GM23338 (cell line): ENCODE measurements around the gene CACNA1H. TPM values are rescaled to one million over a fixed set of nuclear protein-coding genes. Genes with fewer than 3 reads are reported as not detected.

Source experiments
- ATAC-seq: fragments of 200-7000 bp; cut with Tn5 transposase; 3 replicates; pipeline ENCODE4 v1.9.1; 2020
- DNase-seq: peaks from one replicate; pipeline ENCODE4 v3.0.0-alpha.2; 2015; ENCODE audit warnings: low spot score
- H2AFZ ChIP-seq: fragments of 200-600 bp; sonication (generic); 2 replicates; pipeline ENCODE4 v1.8.0; 2016; ENCODE audit warnings: antibody characterized with exemption, mild to moderate bottlenecking, moderate library complexity
- H3F3A ChIP-seq: fragments of 200-600 bp; sonication (generic); replicated peaks from 2 replicates; pipeline ENCODE4 v1.8.0; 2017; ENCODE audit warnings: antibody characterized with exemption, mixed run types, low read depth
- H3K27ac ChIP-seq: fragments of 200-600 bp; sonication (generic); 2 replicates; pipeline ENCODE4 v1.6.1; 2016; ENCODE audit warnings: low read depth
- H3K27me3 ChIP-seq: fragments of 200-600 bp; sonication (generic); 2 replicates; pipeline ENCODE4 v1.8.0; 2016; ENCODE audit warnings: mild to moderate bottlenecking, mixed run types, moderate library complexity; ENCODE audit not compliant: insufficient read depth
- H3K36me3 ChIP-seq: fragments of 200-600 bp; sonication (generic); 2 replicates; pipeline ENCODE4 v1.8.0; 2016; ENCODE audit warnings: mild to moderate bottlenecking; ENCODE audit not compliant: insufficient read depth
- H3K4me1 ChIP-seq: fragments of 200-600 bp; sonication (generic); 2 replicates; pipeline ENCODE4 v1.8.0; 2016; ENCODE audit warnings: mild to moderate bottlenecking, moderate library complexity; ENCODE audit not compliant: insufficient read depth
- H3K4me2 ChIP-seq: fragments of 200-600 bp; sonication (generic); 2 replicates; pipeline ENCODE4 v1.7.1; 2017; ENCODE audit warnings: mixed run types
- H3K4me3 ChIP-seq: fragments of 200-600 bp; sonication (generic); 2 replicates; pipeline ENCODE4 v1.6.1; 2016; ENCODE audit warnings: mixed run types
- H3K79me2 ChIP-seq: fragments of 200-600 bp; sonication (generic); replicated peaks from 2 replicates; pipeline ENCODE4 v1.8.0; 2017; ENCODE audit warnings: mild to moderate bottlenecking; ENCODE audit not compliant: insufficient read depth
- H3K9me2 ChIP-seq: fragments of 200-600 bp; sonication (generic); 2 replicates; pipeline ENCODE4 v1.8.0; 2017; ENCODE audit not compliant: insufficient read depth
- H4K20me1 ChIP-seq: fragments of 200-600 bp; sonication (generic); replicated peaks from 2 replicates; pipeline ENCODE4 v1.8.0; 2017; ENCODE audit warnings: mild to moderate bottlenecking; ENCODE audit not compliant: insufficient read depth
- H3K27ac Mint-ChIP-seq: 2 replicates; pipeline ENCODE4 v1.8.0; 2020; ENCODE audit warnings: inconsistent platforms, mild to moderate bottlenecking, moderate library complexity, mixed read lengths
- H3K27me3 Mint-ChIP-seq: 3 replicates; pipeline ENCODE4 v1.8.0; 2022; ENCODE audit warnings: low read depth, mild to moderate bottlenecking, moderate library complexity, mixed read lengths, inconsistent platforms; ENCODE audit not compliant: insufficient read depth, poor library complexity
- H3K36me3 Mint-ChIP-seq: 3 replicates; pipeline ENCODE4 v1.8.0; 2021; ENCODE audit warnings: low read depth, mild to moderate bottlenecking, inconsistent platforms, moderate library complexity, mixed read lengths
- H3K4me1 Mint-ChIP-seq: 3 replicates; pipeline ENCODE4 v1.8.0; 2020; ENCODE audit warnings: mild to moderate bottlenecking, inconsistent platforms, mixed read lengths
- H3K4me3 Mint-ChIP-seq: 3 replicates; pipeline ENCODE4 v1.8.0; 2021; ENCODE audit warnings: moderate library complexity, mild to moderate bottlenecking, inconsistent platforms, mixed read lengths
- H3K9me3 Mint-ChIP-seq: 3 replicates; pipeline ENCODE4 v1.8.0; 2020; ENCODE audit warnings: moderate library complexity, mild to moderate bottlenecking, inconsistent platforms, mixed read lengths
- CREB1 ChIP-seq: fragments of 250-450 bp; sonication (Bioruptor Pico); IDR thresholded peaks from 2 replicates; pipeline ENCODE4 v1.5.0; 2020; ENCODE audit warnings: low read depth, mild to moderate bottlenecking, moderate library complexity
- EZH2 ChIP-seq: fragments of 200-600 bp; sonication (generic); IDR thresholded peaks from one replicate; pipeline ENCODE4 v1.8.0; 2017; ENCODE audit warnings: antibody characterized with exemption, mild to moderate bottlenecking, low read depth; ENCODE audit not compliant: unreplicated experiment
- EZH2phosphoT487 ChIP-seq: fragments of 200-600 bp; sonication (generic); IDR thresholded peaks from one replicate; pipeline ENCODE4 v1.8.1; 2018; ENCODE audit warnings: antibody characterized with exemption; ENCODE audit not compliant: unreplicated experiment
- JUNB ChIP-seq: IDR thresholded peaks from one replicate; pipeline ENCODE4 v1.6.1; 2016; ENCODE audit warnings: antibody characterized with exemption; ENCODE audit not compliant: unreplicated experiment
- NANOG ChIP-seq: IDR thresholded peaks from 2 replicates; pipeline ENCODE4 v1.6.1; 2016; ENCODE audit warnings: antibody characterized with exemption, borderline replicate concordance
- POLR2AphosphoS5 ChIP-seq: IDR thresholded peaks from 2 replicates; pipeline ENCODE4 v1.6.1; 2016; ENCODE audit warnings: antibody characterized with exemption, low read depth
- STAT1 ChIP-seq: IDR thresholded peaks from one replicate; pipeline ENCODE4 v1.6.1; 2016; ENCODE audit warnings: antibody characterized with exemption; ENCODE audit not compliant: unreplicated experiment
- ZNF114 ChIP-seq: fragments of 250-450 bp; sonication (Bioruptor Pico); IDR thresholded peaks from 2 replicates; pipeline ENCODE4 v1.5.0; 2020; ENCODE audit warnings: mild to moderate bottlenecking, moderate library complexity
- ZNF331 ChIP-seq: fragments of 250-450 bp; sonication (Bioruptor Pico); IDR thresholded peaks from 2 replicates; pipeline ENCODE4 v1.5.0; 2020; ENCODE audit warnings: low read depth, mild to moderate bottlenecking, moderate library complexity
- polyA plus RNA-seq: library from polyadenylated mRNA; unstranded; fragments of >200 nt; fragmentation: Nextera tagmentation; extraction: Ambion mirVana; gene quantifications from 2 replicates; pipeline ENCODE4 v1.2.1, GENCODE V29; 2016
- total RNA-seq: library from RNA; depleted of rRNA; stranded (reverse); fragments of >200 nt; shearing (Covaris generic); gene quantifications from 2 replicates; pipeline ENCODE4 v1.2.3, GENCODE V29; 2014
- TF ChIP-seq, protein P1 (sequence below), 2 experiments: fragments of 200-600 bp in 1 of 2; sonication (generic) in 1 of 2; conservative IDR thresholded peaks; 2 replicates each; pipeline versions ENCODE4 v1.5.1 to v1.6.1; 2016 to 2017; ENCODE audit warnings: antibody characterized with exemption in 2 of 2, low read depth in 2 of 2, mild to moderate bottlenecking in 2 of 2, moderate library complexity in 1 of 2
- TF ChIP-seq, protein P2 (sequence below): IDR thresholded peaks from 2 replicates; pipeline ENCODE4 v1.6.1; 2016; ENCODE audit warnings: antibody characterized with exemption
- TF ChIP-seq, protein P3 (sequence below): fragments of 250-450 bp; sonication (Bioruptor Pico); IDR thresholded peaks from 2 replicates; pipeline ENCODE4 v1.5.0; 2020; ENCODE audit warnings: mild to moderate bottlenecking, moderate library complexity
- TF ChIP-seq, protein P4 (sequence below): IDR thresholded peaks from one replicate; pipeline ENCODE4 v1.6.1; 2018; ENCODE audit warnings: antibody characterized with exemption; ENCODE audit not compliant: unreplicated experiment

Gene CACNA1H
- total and polyA plus RNA-seq, 2 experiments from 2014 or later = 3.5 to 43.3 TPM

DNA sequence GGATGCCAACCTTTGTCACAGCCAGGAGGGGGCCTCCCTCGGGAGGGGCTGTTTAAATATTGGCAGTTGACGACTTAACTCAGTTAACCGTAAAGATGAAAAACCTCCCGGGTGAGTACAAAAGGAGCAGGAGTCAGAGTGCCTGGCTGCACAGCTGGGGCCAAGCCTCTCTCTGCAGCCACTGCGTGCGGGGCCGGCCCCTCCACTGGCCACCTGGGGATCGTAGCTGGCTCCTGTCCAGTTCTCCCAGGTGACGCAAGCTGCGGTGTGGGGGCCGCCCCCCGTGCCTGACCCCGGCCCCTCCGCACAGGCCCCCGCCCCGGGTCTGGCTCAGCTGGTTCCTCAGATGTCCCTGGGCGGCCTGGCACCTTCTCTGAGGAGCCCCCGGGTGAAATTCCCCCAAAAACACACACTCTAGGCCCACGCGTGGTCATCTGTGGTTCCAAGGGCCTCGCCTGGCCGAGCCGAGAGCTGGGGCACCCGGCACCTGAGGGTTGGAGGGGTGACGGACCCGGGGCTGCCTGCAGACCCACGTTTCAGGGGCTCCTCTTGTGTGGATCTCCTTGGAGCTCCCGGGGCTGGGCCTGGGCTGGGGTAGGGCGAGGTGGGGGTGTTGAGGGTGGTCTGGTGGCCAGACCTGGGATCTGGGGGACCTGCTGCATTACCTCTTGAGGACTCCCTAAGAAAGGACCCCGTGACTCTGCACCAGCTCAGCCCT is 7.4 kb upstream of the CACNA1H start:
- H3K36me3 ChIP-seq = no peaks in the 10 kb centered on the region
- no peak overlapping the region for H3K27ac ChIP-seq
- ATAC-seq (peak; percentile 54), DNase-seq (no peak)
- H3F3A ChIP-seq = no peaks in the 10 kb centered on the region
- Mint-ChIP-seq H3K4me3 (no peak overlapping the region), H3K36me3 (0 out of 3 replicates have a peak, but pooled peaks cover 3% of the 10 kb centered on the region), H3K27me3 (peaks cover 10% of the 10 kb centered on the region), H3K4me1 (no peaks in the 10 kb centered on the region), H3K9me3 (peaks cover 15% of the 10 kb centered on the region), H3K27ac (no peak overlapping the region)
- H3K4me3 ChIP-seq = no peak overlapping the region
- H3K9me2 ChIP-seq = no peaks in the 10 kb centered on the region
- H3K27me3 ChIP-seq = no peaks in the 10 kb centered on the region
- no peak overlapping the region for H3K4me2 ChIP-seq
- H3K4me1 ChIP-seq = no peaks in the 10 kb centered on the region
- TF ChIP-seq NANOG (no peak), POLR2AphosphoS5 (no peak), EZH2phosphoT487 (no peak), EZH2 (no peak), ZNF114 (no peak), ZNF331 (CRISPR knock-in tag) (no peak), CREB1 (CRISPR knock-in tag) (no peak), JUNB (no peak), STAT1 (no peak)
- TF ChIP-seq, protein P1, sequence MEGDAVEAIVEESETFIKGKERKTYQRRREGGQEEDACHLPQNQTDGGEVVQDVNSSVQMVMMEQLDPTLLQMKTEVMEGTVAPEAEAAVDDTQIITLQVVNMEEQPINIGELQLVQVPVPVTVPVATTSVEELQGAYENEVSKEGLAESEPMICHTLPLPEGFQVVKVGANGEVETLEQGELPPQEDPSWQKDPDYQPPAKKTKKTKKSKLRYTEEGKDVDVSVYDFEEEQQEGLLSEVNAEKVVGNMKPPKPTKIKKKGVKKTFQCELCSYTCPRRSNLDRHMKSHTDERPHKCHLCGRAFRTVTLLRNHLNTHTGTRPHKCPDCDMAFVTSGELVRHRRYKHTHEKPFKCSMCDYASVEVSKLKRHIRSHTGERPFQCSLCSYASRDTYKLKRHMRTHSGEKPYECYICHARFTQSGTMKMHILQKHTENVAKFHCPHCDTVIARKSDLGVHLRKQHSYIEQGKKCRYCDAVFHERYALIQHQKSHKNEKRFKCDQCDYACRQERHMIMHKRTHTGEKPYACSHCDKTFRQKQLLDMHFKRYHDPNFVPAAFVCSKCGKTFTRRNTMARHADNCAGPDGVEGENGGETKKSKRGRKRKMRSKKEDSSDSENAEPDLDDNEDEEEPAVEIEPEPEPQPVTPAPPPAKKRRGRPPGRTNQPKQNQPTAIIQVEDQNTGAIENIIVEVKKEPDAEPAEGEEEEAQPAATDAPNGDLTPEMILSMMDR (conservative IDR thresholded peaks at IDR 0.05; ENCODE audit: low read depth in 2 of 2) = no peak
- TF ChIP-seq, protein P2, sequence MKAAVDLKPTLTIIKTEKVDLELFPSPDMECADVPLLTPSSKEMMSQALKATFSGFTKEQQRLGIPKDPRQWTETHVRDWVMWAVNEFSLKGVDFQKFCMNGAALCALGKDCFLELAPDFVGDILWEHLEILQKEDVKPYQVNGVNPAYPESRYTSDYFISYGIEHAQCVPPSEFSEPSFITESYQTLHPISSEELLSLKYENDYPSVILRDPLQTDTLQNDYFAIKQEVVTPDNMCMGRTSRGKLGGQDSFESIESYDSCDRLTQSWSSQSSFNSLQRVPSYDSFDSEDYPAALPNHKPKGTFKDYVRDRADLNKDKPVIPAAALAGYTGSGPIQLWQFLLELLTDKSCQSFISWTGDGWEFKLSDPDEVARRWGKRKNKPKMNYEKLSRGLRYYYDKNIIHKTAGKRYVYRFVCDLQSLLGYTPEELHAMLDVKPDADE = no peak
- TF ChIP-seq, protein P3, sequence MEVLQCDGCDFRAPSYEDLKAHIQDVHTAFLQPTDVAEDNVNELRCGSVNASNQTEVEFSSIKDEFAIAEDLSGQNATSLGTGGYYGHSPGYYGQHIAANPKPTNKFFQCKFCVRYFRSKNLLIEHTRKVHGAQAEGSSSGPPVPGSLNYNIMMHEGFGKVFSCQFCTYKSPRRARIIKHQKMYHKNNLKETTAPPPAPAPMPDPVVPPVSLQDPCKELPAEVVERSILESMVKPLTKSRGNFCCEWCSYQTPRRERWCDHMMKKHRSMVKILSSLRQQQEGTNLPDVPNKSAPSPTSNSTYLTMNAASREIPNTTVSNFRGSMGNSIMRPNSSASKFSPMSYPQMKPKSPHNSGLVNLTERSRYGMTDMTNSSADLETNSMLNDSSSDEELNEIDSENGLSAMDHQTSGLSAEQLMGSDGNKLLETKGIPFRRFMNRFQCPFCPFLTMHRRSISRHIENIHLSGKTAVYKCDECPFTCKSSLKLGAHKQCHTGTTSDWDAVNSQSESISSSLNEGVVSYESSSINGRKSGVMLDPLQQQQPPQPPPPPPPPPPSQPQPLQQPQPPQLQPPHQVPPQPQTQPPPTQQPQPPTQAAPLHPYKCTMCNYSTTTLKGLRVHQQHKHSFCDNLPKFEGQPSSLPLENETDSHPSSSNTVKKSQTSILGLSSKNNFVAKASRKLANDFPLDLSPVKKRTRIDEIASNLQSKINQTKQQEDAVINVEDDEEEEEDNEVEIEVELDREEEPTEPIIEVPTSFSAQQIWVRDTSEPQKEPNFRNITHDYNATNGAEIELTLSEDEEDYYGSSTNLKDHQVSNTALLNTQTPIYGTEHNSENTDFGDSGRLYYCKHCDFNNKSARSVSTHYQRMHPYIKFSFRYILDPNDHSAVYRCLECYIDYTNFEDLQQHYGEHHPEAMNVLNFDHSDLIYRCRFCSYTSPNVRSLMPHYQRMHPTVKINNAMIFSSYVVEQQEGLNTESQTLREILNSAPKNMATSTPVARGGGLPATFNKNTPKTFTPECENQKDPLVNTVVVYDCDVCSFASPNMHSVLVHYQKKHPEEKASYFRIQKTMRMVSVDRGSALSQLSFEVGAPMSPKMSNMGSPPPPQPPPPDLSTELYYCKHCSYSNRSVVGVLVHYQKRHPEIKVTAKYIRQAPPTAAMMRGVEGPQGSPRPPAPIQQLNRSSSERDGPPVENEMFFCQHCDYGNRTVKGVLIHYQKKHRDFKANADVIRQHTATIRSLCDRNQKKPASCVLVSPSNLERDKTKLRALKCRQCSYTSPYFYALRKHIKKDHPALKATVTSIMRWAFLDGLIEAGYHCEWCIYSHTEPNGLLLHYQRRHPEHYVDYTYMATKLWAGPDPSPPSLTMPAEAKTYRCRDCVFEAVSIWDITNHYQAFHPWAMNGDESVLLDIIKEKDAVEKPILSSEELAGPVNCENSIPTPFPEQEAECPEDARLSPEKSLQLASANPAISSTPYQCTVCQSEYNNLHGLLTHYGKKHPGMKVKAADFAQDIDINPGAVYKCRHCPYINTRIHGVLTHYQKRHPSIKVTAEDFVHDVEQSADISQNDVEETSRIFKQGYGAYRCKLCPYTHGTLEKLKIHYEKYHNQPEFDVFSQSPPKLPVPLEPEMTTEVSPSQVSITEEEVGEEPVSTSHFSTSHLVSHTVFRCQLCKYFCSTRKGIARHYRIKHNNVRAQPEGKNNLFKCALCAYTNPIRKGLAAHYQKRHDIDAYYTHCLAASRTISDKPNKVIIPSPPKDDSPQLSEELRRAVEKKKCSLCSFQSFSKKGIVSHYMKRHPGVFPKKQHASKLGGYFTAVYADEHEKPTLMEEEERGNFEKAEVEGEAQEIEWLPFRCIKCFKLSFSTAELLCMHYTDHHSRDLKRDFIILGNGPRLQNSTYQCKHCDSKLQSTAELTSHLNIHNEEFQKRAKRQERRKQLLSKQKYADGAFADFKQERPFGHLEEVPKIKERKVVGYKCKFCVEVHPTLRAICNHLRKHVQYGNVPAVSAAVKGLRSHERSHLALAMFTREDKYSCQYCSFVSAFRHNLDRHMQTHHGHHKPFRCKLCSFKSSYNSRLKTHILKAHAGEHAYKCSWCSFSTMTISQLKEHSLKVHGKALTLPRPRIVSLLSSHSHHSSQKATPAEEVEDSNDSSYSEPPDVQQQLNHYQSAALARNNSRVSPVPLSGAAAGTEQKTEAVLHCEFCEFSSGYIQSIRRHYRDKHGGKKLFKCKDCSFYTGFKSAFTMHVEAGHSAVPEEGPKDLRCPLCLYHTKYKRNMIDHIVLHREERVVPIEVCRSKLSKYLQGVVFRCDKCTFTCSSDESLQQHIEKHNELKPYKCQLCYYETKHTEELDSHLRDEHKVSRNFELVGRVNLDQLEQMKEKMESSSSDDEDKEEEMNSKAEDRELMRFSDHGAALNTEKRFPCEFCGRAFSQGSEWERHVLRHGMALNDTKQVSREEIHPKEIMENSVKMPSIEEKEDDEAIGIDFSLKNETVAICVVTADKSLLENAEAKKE (CRISPR knock-in tag) = no peak
- TF ChIP-seq, protein P4, sequence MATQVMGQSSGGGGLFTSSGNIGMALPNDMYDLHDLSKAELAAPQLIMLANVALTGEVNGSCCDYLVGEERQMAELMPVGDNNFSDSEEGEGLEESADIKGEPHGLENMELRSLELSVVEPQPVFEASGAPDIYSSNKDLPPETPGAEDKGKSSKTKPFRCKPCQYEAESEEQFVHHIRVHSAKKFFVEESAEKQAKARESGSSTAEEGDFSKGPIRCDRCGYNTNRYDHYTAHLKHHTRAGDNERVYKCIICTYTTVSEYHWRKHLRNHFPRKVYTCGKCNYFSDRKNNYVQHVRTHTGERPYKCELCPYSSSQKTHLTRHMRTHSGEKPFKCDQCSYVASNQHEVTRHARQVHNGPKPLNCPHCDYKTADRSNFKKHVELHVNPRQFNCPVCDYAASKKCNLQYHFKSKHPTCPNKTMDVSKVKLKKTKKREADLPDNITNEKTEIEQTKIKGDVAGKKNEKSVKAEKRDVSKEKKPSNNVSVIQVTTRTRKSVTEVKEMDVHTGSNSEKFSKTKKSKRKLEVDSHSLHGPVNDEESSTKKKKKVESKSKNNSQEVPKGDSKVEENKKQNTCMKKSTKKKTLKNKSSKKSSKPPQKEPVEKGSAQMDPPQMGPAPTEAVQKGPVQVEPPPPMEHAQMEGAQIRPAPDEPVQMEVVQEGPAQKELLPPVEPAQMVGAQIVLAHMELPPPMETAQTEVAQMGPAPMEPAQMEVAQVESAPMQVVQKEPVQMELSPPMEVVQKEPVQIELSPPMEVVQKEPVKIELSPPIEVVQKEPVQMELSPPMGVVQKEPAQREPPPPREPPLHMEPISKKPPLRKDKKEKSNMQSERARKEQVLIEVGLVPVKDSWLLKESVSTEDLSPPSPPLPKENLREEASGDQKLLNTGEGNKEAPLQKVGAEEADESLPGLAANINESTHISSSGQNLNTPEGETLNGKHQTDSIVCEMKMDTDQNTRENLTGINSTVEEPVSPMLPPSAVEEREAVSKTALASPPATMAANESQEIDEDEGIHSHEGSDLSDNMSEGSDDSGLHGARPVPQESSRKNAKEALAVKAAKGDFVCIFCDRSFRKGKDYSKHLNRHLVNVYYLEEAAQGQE = no peak
- H3K79me2 ChIP-seq = no peaks in the 10 kb centered on the region
- no peaks in the 10 kb centered on the region for H4K20me1 ChIP-seq
- no peak overlapping the region for H2AFZ ChIP-seq
